HG03354 (cell line): Measurements from ENCODE around the gene HDAC4.

ENCODE experiments used
- ATAC-seq: cut with Tn5 transposase; IDR thresholded peaks from one replicate; pipeline ENCODE4 v1.9.1; 2021; ENCODE audit warnings: mild to moderate bottlenecking; ENCODE audit not compliant: unreplicated experiment, poor library complexity, severe bottlenecking

Gene HDAC4

GRCh38 chr2:239058766-239059165, 342.1 kb downstream of the HDAC4 start:
- no peak for ATAC-seq

- ATAC-seq = no peak
These were observed 343.3 kb downstream of the HDAC4 start for GRCh38 chr2:239057533-239057932.

- ATAC-seq = no peak
These were observed 344.2 kb downstream of the HDAC4 start for GRCh38 chr2:239056611-239057010.

- ATAC-seq = no peak
These were observed 344.9 kb downstream of the HDAC4 start for GRCh38 chr2:239055756-239056493.

GRCh38 chr2:239054921-239055320, 345.9 kb downstream of the HDAC4 start:
- ATAC-seq = no peak

GRCh38 chr2:239053801-239054503, 346.9 kb downstream of the HDAC4 start:
- ATAC-seq = no peak

GRCh38 chr2:239052798-239053665, 347.8 kb downstream of the HDAC4 start:
- no peak for ATAC-seq

- ATAC-seq = no peak
These were observed 348.9 kb downstream of the HDAC4 start for GRCh38 chr2:239051891-239052445.

GRCh38 chr2:239050252-239050649, 350.6 kb downstream of the HDAC4 start:
- ATAC-seq = no peak

GRCh38 chr2:239049421-239050251, 351.2 kb downstream of the HDAC4 start:
- no peak for ATAC-seq

GRCh38 chr2:239048736-239049135, 352.1 kb downstream of the HDAC4 start:
- no peak for ATAC-seq

GRCh38 chr2:239047861-239048260, 353.0 kb downstream of the HDAC4 start:
- no peak for ATAC-seq

- no peak for ATAC-seq
These were observed 353.4 kb downstream of the HDAC4 start for GRCh38 chr2:239047420-239047819.

- no peak for ATAC-seq
These were observed 354.0 kb downstream of the HDAC4 start for GRCh38 chr2:239046822-239047221.

- no peak for ATAC-seq
These were observed 356.5 kb downstream of the HDAC4 start for GRCh38 chr2:239044336-239044735.

- no peak for ATAC-seq
These were observed 357.5 kb downstream of the HDAC4 start for GRCh38 chr2:239043326-239043725.

GRCh38 chr2:239042551-239043320, 358.1 kb downstream of the HDAC4 start:
- ATAC-seq = no peak

- ATAC-seq = no peak
These were observed 358.8 kb downstream of the HDAC4 start for GRCh38 chr2:239042046-239042445.

GRCh38 chr2:239041062-239041461, 359.8 kb downstream of the HDAC4 start:
- no peak for ATAC-seq
